HG03103 (cell line): ENCODE data around the gene LTA.
"Not testable (repeated sequence)": the region's sequence is repeated elsewhere in the genome, so short reads cannot be mapped to it uniquely, and the experiment has no call there.

ENCODE experiments used
- ATAC-seq: cut with Tn5 transposase; IDR thresholded peaks from one replicate; pipeline ENCODE4 v1.9.1; 2021; ENCODE audit warnings: low read depth; ENCODE audit not compliant: unreplicated experiment

Gene LTA

GRCh38 chr6:31586008-31586407 is 13.9 kb downstream of the LTA start, which contains the start of gene LST1:
LST1 (plus strand) TSS chr6:31586277; CDS start chr6:31587300, 1,023 bp downstream.
- no peak for ATAC-seq

DNA sequence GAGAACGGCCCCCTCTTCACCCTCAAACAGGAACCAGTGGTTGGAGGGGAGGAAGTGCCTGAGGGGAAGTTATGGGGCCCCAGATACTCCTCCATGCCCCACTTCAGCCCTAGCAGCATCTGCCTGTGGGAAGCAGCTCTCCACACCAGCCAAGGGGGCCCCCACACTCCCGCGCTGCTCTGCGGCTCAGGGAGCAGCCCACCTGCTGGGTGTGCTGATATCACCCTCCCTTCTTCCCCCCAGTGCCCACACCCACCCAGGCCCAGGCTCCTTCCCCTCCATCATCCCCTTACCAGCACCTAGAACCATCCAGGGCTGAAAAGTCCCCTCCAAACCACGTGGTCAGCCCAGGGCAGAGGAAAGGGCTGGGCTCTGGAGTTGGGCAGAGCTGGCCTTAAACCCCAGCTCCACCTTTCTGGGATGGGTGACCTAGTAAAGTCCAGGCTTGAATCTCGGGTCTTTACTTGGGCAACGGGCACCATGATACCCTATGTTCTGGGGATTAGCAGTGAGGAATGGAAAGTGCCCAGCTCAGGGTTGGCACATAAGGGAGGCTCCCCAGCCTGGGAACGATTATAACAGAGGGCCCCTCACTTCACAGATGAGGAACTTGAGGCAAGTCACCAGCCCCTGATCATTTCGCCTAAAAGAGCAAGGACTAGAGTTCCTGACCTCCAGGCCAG is 14.7 kb downstream of the LTA start:
- no peak for ATAC-seq

DNA sequence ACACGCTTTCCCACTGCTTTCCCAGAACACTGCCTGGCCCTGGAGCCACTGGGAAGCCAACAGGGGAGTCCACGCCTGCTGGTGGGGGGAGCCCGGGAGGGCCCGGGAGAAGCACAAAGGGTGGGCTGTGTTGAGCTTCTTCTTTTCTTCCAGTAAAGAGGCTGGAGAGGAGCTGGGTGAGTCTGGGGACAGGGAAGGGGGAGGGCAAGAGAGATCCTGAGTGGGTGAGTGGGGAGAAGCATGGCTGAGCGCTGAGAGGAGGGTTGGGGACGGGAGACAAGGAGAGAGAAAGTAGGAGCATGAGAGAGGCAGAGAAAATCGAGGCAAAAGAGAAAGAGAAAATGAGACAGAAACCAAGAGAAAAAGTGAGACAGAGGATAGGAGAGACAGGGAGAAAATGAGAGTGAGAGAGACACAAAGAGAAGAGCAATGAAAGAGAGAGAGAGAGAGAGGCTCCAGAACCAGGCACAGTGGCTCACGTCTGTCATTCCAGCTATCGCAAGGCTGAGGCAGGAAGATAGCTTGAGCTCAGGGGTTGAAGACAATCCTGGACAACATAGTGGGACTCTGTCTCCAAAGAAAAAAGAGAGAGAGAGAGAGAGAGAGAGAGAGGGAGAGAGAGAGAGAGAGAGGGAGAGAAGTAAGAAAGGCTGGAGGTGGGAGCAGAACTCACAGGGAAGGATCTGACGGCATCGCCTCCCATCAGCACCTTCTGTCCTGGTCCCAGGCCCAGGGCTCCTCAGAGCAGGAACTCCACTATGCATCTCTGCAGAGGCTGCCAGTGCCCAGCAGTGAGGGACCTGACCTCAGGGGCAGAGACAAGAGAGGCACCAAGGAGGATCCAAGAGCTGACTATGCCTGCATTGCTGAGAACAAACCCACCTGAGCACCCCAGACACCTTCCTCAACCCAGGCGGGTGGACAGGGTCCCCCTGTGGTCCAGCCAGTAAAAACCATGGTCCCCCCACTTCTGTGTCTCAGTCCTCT is 16.0 kb downstream of the LTA start:
- ATAC-seq, result no peak

DNA sequence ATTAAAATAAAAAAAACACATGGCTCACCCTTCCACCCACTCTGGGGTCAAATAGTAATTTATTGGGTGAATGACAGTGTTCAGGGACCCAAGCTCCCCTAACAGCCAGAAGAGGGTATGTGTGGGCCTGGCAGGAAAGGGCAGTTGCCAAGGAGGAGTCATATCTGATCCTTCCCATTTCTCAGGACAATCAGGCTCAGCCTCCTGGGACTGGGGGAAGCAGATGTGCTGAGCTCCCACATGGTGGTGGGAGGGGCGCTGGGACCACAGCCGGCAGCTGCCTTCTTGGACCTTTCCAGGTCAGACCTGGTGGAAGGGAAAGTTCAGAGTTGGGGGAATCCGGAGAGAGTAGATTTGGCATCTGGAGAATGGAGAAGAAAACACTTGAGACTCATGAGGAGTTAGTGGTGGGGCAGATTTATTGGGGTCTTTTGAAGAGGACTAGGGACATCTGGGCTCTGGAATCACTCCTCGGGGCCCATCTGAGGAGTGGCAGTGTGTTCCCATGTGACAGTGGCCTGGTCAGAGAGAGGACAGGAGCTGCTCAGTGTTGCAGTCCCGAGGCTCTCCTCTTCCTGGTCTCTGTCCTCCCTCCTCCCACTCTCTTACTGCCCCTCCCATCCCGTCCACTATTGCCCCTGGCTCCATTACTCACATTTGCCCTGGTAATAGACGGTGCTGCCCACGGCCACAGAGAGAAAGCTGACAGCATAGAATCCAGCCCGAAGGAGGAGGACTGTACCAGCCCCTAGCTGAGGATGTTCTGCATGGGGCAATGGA is 17.0 kb downstream of the LTA start:
- no peak for ATAC-seq

- ATAC-seq, result not testable (repeated sequence)
These were observed 18.6 kb downstream of the LTA start for GRCh38 chr6:31590691-31591090.

DNA sequence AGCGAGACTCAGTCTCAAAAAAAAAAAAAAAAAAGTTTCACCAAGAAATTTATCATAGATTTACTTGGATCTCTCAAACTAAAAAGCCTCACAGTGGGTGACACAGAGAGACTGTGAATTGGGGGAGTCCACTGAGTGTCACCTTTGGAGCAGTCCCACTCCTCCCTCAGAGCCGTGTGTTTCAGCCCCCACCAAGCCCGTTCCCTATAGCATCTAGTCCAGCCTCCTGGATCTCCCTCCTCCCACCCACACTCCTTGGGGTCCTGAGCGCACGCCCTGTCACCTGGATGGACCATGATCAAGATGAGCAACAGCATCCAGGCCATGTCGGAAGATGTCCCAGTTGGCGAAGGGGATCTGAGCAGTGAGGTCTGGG is 20.3 kb downstream of the LTA start:
- no peak for ATAC-seq

- no peak for ATAC-seq
These were observed 24.9 kb downstream of the LTA start for GRCh38 chr6:31597006-31597405.

DNA sequence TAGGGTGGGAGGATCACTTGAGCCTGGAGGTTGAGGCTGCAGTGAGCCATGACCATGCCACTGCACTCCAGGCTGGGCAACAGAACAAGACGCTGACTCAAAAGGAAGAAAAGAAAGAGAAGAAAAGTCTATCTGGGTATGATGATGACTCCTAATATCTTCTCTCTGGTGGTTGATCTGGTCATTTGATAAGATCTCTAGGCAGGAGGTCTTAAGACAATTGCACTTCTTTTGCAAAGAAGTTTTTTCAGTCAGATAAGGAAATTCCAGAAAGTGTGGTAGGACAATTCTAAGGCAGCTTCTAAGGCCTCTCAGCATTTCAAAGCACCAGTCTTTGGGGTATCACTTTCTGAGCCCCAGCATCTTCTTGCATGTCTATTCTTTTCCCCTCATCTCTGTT is 35.2 kb downstream of the LTA start:
- no peak for ATAC-seq

GRCh38 chr6:31609519-31610406 is 37.7 kb downstream of the LTA start:
- ATAC-seq, result no peak

- no peak for ATAC-seq
These were observed 38.9 kb downstream of the LTA start for GRCh38 chr6:31610968-31611367.

DNA sequence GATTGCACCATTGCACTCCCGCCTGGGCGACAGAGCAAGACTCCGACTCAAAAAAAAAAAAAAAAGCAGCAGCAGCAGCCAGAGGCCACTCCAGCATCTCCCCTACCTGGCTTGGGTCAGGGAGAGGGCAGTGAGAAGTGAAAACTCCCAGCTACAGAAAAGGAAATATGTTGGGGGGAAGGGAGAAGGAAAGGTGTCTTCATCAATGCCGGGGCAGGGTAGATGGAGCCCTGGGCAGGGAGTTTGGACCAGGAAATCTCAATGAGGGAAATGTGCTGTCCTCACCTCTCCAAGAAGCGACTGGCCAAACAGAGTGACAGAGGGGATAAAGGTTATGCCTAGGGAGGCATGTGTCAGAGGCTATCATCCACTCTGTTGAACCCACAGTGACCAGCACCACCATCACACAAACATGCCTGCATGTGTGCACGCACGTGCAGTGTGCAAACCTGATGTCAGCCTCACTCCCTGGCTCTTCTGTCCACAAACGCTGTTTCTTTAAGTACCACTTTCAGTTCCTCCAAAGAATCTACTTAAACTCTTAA is 42.1 kb downstream of the LTA start:
- no peak for ATAC-seq

DNA sequence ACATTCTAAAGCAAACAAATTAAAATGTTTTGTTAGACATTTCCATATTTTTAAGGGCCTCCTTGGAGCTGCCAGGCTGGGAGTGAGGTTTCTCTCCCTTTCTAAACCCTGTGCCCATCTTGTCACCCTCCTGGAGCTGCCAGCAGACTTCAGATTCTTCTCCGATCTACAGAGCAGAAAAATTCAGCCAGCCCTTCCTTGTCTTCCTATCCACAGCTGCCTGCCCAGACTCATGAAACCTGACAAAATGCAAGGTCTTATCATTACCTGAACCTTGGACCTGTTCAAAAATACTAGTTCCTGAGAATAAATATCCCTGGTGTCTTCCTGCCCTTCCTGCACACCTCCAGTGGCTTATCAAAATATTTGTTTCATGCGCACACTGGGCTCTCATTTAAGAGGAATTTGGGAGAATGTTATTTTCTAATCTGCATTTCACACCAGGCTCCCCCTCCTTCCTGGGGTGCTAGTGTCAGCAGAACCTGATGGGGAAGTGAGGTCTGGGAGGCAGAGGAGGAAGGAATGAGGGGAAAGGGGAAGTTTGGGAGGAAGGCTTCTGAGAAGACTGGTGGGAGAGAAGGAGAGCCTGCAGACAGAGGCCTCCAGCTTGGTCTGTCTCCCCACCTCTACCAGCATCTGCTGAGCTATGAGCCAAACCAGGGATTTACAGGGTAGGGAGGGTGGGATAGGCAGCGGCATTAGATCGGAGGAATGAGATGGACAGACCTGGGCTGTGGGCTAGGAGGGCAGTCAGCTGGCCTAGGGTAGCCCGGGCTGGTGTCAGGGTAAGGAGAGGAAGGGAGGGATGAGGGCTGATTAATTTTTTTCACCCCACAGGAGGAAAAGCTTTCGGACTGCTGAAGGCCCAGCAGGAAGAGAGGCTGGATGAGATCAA is 42.8 kb downstream of the LTA start, which contains the start of gene AIF1:
AIF1 (plus strand) TSS at position 551 of the 895 bp plus-strand sequence; CDS start at position 647, 96 bp downstream.
- no peak for ATAC-seq

GRCh38 chr6:31615748-31616147 is 43.7 kb downstream of the LTA start:
- ATAC-seq, result no peak

GRCh38 chr6:31617010-31617409 is 44.9 kb downstream of the LTA start:
- no peak for ATAC-seq

- peak; percentile 66 for ATAC-seq
These were observed 47.9 kb downstream of the LTA start for GRCh38 chr6:31619805-31620585.

GRCh38 chr6:31620586-31621319 is 48.7 kb downstream of the LTA start, which contains the start of gene PRRC2A:
PRRC2A (plus strand) TSS chr6:31620715; CDS start chr6:31622790, 2,075 bp downstream.
- ATAC-seq, result peak; percentile 38
